ENCODE measurements around the gene GSK3A. TPM values are rescaled to one million over a fixed set of nuclear protein-coding genes. Genes with fewer than 3 reads are reported as not detected.

GSK3A gene
- total and polyA plus RNA-seq, 9 of the 15 experiments (the other 6 are each of a cell fraction or from before 2014, with no cell fraction given) = 0.62 to 90.7 (median 33.3) TPM

DNA sequence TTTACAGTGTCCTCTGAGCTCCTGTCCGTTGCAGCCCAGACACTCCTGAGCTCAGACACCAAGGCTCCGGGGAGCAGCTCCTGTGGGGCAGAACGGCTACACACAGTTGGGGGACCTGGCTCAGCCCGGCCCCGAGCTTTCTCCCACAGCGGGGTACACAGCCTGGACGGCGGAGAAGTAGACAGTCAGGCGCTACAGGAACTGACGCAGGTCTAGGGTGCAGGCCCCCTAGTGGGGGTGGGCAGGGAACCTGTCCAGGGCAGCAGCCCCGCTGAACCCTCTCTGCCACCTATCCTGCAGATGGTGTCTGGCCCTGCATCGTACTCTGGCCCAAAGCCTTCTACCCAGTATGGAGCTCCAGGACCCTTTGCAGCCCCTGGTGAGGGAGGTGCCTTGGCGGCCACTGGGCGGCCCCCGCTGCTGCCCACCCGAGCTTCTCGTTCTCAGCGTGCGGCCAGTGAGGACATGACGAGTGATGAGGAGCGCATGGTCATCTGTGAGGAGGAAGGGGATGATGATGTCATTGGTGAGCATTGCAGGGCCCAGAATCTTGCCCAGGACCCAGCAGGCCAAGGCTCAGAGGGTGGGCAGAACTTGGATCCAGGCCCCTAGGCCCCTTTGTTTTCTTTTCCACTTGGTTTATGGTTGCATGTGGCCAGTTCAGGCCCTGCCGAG lies 46.6 kb upstream of the GSK3A start (continued):
- TF ChIP-seq, protein P1, sequence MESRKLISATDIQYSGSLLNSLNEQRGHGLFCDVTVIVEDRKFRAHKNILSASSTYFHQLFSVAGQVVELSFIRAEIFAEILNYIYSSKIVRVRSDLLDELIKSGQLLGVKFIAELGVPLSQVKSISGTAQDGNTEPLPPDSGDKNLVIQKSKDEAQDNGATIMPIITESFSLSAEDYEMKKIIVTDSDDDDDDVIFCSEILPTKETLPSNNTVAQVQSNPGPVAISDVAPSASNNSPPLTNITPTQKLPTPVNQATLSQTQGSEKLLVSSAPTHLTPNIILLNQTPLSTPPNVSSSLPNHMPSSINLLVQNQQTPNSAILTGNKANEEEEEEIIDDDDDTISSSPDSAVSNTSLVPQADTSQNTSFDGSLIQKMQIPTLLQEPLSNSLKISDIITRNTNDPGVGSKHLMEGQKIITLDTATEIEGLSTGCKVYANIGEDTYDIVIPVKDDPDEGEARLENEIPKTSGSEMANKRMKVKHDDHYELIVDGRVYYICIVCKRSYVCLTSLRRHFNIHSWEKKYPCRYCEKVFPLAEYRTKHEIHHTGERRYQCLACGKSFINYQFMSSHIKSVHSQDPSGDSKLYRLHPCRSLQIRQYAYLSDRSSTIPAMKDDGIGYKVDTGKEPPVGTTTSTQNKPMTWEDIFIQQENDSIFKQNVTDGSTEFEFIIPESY (CRISPR knock-in tag; IDR thresholded peaks at IDR 0.05) = peak; percentile 63
- no peak for TF ChIP-seq CREBBP (IDR thresholded peaks at IDR 0.05; ENCODE audit: low read depth, low read length)
- TF ChIP-seq ETS2 (tag; IDR thresholded peaks at IDR 0.05; ENCODE audit: borderline replicate concordance, poor library complexity, severe bottlenecking) = no peak
- TF ChIP-seq SOX6 (IDR thresholded peaks at IDR 0.05) = no peak
- no peak for TF ChIP-seq SIRT6 (IDR thresholded peaks at IDR 0.05; ENCODE audit: low read depth, low read length)
- TF ChIP-seq ZNF644 (tag; IDR thresholded peaks at IDR 0.05; ENCODE audit: low read depth) = no peak

DNA sequence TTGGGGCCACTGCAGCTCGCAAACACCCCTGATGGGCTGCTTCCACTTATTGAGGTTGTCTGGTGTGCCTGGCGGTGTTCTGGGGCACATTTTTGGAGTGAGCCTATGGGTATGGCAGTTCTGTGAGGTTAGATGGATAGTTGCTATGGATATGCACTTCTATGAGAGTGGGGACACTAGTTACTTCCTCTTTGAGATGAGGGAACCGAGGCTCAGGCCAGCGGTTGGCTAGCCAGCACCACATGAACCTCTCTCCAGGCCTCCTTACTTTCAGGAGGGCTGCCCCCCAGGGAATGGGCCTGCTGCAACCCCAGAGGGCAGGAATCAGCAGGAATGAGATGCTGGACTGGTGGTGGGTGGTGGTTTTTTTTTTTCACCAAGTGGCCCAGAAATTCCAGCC lies 46.0 kb upstream of the GSK3A start:
- H3K79me2 ChIP-seq (ENCODE audit: control insufficient read depth, insufficient read depth, low read length) = peaks cover 26% of the 10 kb centered on the region
- H3K9ac ChIP-seq (ENCODE audit: insufficient read depth in 1 of 2, low read depth in 2 of 2, low read length in 2 of 2) = peak overlapping the region in 1 of 2 experiments; percentile 60; a peak in 1 of 4 replicates
- H3K27ac ChIP-seq (ENCODE audit: extremely low read depth, low read depth, low read length) = no peak overlapping the region
- no peak overlapping the region for H3K4me3 ChIP-seq
- no peaks in the 10 kb centered on the region for H3K27me3 ChIP-seq (ENCODE audit: control insufficient read depth in 2 of 2, insufficient read depth in 2 of 2, low read length in 2 of 2)
- no TSS peak for BruUV-seq (replicated peaks)
- DNase-seq (ENCODE audit: extremely low read depth in 1 of 4, low spot score in 3 of 4) = no peak
- ChIA-PET POLR2A (interaction anchor here (1.2 kb wide), 1 partner anchor 14 kb away, joined by 4 read pairs; the partner anchor contains the start of genes PAFAH1B3 and PRR19), CTCF (ENCODE audit: low intra/inter-chr PET ratio) (interaction anchor here (0.6 kb wide), 1 partner anchor 8 kb away, joined by 3 read pairs; no protein-coding TSS in a partner anchor)
- 0 out of 2 replicates have a peak, but pooled peaks cover 8% of the 10 kb centered on the region for H4K20me1 ChIP-seq (replicated peaks; ENCODE audit: control insufficient read depth, insufficient read depth, low read length)
- in situ Hi-C loops (cut with MboI) (no loop called here), intact Hi-C loops (cut with micrococcal nuclease) (no loop called here)
- no peak for FAIRE-seq
- peaks cover 69% of the 10 kb centered on the region; the same call in 2 of the 3 replicates for H3K36me3 ChIP-seq (ENCODE audit: control insufficient read depth, insufficient read depth, low read length)
- no peak overlapping the region for H2AFZ ChIP-seq (ENCODE audit: low read depth, low read length)
- peaks cover 17 to 82% of the 10 kb centered on the region in 2 experiments; a peak in 4 of 5 replicates for H3K4me1 ChIP-seq (replicated peaks in 1 of 2; ENCODE audit: control insufficient read depth in 2 of 2, insufficient read depth in 2 of 2, low read length in 2 of 2)
- H3K9me1 ChIP-seq (ENCODE audit: control insufficient read depth, insufficient read depth, low read length) = no peaks in the 10 kb centered on the region
- 70% methylated on average over 4 of the region's 4 CpGs for WGBS (ENCODE audit: insufficient coverage, low coverage, missing lambda C conversion rate)
- no peak for ATAC-seq
- no peaks in the 10 kb centered on the region for H3K9me3 ChIP-seq (replicated peaks; ENCODE audit: control insufficient read depth, insufficient read depth, low read depth, low read length)
- H3K4me2 ChIP-seq (ENCODE audit: insufficient read depth, low read length) = no peak overlapping the region
- TF ChIP-seq SP2 (IDR thresholded peaks at IDR 0.05; ENCODE audit: extremely low read depth, low read depth, low read length, poor library complexity, severe bottlenecking) = no peak
- no peak for TF ChIP-seq ESRRA (IDR thresholded peaks at IDR 0.05; ENCODE audit: borderline replicate concordance, low read depth)
- TF ChIP-seq ELF1 (tag; IDR thresholded peaks at IDR 0.05) = no peak
- no peak for TF ChIP-seq ZSCAN32 (CRISPR knock-in tag; IDR thresholded peaks at IDR 0.05)
- no peak for TF ChIP-seq NR3C1 (CRISPR knock-in tag; IDR thresholded peaks at IDR 0.05)
- no peak for TF ChIP-seq JUN (IDR thresholded peaks at IDR 0.05; ENCODE audit: borderline replicate concordance, low read depth, low read length)
- no peak for TF ChIP-seq JUN (CRISPR knock-in tag; IDR thresholded peaks at IDR 0.05; ENCODE audit: borderline replicate concordance)
- TF ChIP-seq CREM (IDR thresholded peaks at IDR 0.05; ENCODE audit: low read depth) = no peak
- no peak for TF ChIP-seq ZSCAN29 (IDR thresholded peaks at IDR 0.05)
- TF ChIP-seq BMI1 (IDR thresholded peaks at IDR 0.05; ENCODE audit: low read length) = no peak
- no peak for TF ChIP-seq MEIS2 (IDR thresholded peaks at IDR 0.05; ENCODE audit: partially characterized antibody)
- no peak for TF ChIP-seq MCM2 (IDR thresholded peaks at IDR 0.05; ENCODE audit: low read depth)
- TF ChIP-seq ZNF583 (CRISPR knock-in tag; IDR thresholded peaks at IDR 0.05) = no peak
- no peak for TF ChIP-seq SMARCB1 (IDR thresholded peaks at IDR 0.05; ENCODE audit: insufficient read length, low read depth)
